GM21515 (cell line): ENCODE measurements around the gene PADI4.

Experiments used
- ATAC-seq: cut with Tn5 transposase; IDR thresholded peaks from one replicate; pipeline ENCODE4 v1.9.1; 2021; ENCODE audit not compliant: unreplicated experiment

PADI4 gene, protein sequence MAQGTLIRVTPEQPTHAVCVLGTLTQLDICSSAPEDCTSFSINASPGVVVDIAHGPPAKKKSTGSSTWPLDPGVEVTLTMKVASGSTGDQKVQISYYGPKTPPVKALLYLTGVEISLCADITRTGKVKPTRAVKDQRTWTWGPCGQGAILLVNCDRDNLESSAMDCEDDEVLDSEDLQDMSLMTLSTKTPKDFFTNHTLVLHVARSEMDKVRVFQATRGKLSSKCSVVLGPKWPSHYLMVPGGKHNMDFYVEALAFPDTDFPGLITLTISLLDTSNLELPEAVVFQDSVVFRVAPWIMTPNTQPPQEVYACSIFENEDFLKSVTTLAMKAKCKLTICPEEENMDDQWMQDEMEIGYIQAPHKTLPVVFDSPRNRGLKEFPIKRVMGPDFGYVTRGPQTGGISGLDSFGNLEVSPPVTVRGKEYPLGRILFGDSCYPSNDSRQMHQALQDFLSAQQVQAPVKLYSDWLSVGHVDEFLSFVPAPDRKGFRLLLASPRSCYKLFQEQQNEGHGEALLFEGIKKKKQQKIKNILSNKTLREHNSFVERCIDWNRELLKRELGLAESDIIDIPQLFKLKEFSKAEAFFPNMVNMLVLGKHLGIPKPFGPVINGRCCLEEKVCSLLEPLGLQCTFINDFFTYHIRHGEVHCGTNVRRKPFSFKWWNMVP

DNA sequence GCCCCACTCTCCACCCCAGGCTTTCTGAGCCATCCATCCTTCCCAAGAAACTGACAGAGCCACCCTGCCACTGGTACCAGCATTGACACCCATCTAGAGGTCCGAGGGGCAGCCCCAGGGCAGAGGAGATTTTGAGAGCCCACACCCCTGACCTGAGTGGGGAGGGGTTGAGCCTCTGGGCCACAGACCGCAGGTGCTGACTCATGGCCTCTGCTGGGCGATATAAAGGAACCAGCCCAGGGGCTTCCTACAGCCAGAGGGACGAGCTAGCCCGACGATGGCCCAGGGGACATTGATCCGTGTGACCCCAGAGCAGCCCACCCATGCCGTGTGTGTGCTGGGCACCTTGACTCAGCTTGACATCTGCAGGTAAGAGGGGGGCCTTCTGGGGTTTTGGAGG is at the start of gene PADI4:
Gene PADI4, plus strand, starts transcription at position 252 of the 400 bp plus-strand sequence. Its CDS starts 26 bp downstream, at position 278.
- no peak for ATAC-seq

DNA sequence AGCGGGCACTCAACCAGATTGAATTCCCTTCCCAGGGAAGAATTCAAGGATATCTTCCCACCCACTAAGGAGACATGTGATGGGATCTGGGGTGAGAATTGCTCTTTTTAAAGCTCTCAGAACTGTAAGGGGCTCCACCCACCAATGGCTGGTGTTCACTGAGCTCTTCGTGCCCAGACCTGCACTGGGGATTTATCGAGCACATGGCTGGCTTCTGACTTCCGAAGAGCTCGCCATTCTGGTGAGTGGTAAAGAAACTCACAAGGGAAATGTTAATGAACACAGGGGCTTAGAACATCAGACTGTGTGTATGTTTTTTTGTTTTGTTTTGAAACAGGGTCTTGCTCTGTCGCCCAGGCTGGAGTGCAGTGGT is 49.3 kb upstream of the PADI4 start:
- no peak for ATAC-seq

DNA sequence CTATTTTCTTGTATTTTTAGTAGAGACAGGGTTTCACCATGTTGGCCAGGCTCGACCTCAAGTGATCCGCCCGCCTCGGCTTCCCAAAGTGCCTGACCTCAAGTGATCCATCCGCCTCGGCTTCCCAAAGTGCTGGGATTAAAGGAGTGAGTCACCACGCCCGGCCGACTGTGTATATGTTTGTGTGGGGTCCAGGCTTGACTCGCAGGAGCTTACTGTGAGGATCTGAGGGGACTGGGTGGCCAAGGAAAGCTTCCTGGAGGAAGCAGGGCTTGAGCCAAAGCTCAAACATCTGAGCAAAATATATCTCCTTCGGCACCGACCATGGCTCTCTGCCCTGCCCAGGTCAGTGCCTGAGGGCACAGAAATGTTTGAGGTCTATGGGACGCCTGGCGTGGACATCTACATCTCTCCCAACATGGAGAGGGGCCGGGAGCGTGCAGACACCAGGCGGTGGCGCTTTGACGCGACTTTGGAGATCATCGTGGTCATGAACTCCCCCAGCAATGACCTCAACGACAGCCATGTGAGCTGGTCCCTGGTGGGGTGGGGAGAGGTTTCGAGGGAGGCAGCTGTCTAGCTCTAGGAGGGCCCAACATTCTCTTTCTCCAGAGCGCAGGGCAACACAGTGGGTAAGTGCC is 48.6 kb upstream of the PADI4 start:
- no peak for ATAC-seq

DNA sequence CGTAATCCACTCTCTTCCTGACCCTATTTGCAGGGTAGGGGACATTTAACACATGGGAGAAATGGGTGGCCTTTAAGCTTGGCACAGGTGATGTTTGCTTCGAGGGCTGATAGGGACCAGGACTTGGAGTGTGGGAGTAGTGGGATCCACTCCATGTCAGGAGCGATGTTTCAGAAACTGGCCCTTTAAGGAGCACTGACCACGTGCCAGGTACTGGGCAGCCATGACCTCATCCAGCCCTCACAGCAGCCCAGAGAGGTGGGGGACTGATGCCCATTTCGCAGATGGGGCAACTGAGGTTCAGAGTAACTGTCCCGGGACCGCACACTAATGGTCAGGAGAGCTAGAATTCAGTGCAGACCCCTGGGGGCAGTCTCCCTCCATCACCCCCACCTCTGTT is 47.7 kb upstream of the PADI4 start:
- ATAC-seq: no peak

DNA sequence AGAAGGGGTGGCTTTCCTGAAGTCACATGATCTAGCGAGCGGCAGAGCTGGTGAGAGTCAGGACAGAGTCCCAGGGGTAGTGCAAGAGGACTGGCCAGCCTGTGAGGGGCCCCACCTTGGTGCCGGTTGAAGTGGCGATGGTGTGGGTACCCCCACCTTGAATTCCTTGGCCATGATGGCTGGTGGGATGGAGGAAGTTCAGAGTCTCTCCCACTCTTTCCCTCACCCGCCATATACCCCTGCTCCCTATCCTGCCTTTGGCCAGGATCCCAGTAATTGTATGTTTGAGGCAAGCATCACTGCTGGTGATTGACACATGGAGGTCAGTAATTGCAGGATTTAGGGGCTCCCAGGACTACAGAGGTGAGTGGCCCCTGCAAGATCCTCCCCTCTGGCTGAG is 47.3 kb upstream of the PADI4 start:
- no peak for ATAC-seq

DNA sequence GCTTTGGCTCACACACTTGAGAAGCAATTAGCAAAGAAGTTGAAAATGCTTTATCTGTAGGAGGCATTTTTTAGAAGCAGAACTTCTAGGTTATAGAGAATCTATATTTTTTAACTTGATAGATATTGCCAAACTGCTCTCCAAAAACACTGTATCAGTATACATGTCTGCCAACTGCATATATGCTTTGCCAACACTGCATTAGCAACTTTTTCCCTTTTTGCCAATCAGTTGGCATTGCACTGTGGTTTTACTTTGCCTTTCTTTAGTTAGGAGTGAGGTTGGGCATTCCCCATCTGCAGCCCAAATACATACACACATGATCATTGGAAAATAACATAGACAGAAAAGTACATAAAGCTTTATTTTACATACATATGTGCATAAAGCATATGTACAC is 44.1 kb upstream of the PADI4 start:
- no peak for ATAC-seq

DNA sequence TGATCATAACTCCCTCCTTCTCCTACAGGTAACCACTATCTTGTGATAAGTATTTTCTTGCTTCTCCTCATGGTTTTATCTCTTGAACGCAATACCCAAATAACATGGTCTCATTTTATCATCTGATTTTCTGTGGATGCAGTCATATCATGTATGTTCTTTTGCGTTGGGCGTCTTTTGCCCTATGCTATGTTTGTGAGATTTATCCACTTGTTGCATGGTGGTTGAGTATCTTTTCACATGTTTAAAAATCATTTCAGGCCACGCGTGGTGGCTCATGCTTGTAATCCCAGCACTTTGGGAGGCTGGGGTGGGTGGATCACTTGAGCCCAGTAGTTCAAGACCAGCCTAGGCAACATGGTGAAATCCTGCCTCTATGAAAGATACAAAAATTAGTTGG is 43.5 kb upstream of the PADI4 start:
- no peak for ATAC-seq

DNA sequence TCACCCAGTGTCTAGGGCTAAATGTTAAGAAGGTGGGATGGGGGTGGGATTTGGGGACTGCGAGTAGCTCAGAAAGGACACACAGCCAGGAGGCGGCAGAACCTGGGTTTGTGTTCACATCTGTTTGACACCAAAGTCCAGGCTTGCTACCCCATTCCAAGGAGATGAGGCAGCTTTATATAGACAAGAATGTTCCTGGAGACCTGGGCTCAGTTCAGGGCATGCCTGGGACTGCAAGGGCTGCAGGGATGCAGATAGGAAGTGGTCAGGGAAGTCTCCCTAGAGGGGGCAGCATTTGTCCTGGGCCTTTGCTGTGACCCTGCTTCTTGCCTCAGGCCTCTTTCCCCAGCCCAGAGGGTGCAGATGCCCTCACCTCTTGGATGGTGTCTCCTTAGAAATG is 42.8 kb upstream of the PADI4 start:
- ATAC-seq: no peak

DNA sequence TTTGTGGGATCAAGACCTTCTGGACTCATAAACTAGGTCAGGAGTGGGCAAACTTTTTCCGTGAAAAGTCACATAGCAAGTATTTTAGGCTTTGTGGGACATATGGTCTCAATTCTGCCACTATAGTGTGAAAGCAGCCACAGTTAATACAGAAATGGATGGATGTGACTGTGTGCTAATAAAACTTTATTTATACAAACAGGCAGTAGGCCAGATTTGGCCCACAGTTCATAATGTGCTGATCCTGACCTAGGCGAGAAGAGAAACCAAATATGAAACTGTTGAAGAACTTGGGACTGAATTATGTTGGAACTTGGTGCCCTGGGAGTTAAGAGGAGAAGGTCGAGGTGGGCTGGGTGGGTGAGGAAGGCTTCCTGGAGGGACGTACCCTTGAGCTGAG is 42.0 kb upstream of the PADI4 start:
- no peak for ATAC-seq

DNA sequence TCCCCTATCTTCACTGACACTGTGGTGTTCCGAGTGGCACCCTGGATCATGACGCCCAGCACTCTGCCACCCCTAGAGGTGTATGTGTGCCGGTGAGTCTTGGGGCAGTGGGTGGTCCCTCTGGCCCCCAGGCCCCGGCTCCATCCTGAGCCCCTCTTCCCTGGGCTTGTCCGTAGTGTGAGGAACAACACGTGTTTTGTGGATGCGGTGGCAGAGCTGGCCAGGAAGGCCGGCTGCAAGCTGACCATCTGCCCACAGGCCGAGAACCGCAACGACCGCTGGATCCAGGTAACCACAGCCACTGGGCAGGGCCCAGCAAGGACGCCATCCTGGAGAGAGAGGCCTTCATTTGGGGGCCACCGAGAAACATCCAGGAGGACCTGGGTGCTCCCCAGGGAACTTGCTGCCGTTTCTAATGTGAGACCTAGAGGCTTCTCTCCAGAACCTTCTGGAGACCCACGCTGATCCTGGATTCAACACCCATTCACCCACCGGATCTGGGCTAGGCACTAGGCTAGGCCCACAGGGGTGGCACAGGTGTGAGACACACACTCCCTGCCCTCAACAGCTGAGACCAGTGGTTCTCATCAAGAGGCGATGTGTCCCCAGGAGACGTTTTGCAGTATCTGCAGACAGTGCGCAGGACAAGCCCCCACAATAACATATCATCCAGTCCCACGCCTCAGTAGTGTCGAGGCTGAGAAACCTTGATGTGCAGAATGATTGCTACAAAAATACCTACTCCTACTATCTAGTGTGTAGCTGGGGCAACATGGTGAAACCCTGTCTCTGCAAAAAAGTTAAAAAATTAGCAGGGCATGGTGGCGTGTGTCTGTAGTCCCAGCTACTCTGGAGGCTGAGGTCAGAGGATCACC is 36.9 kb upstream of the PADI4 start:
- no peak for ATAC-seq

DNA sequence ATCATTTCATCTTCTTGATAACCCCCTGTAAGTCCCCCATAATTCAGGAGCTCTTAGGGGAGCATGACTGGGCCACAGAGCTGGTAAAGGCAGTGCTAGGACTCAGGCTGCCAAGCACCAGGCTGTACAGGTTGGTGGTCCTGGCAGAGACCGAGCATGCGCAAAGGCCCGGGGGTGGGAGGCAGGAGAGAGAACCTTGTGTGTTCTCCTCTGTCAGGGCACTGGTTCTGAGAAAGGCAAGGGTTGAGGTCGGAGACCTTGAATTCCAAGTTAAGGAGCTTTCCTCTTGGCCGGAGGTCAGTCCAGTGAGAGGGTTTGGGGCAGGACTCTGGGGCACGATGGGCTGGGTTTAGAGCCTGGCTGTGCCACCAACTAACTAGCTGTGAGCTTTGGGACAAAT is 35.9 kb upstream of the PADI4 start:
- ATAC-seq: no peak

DNA sequence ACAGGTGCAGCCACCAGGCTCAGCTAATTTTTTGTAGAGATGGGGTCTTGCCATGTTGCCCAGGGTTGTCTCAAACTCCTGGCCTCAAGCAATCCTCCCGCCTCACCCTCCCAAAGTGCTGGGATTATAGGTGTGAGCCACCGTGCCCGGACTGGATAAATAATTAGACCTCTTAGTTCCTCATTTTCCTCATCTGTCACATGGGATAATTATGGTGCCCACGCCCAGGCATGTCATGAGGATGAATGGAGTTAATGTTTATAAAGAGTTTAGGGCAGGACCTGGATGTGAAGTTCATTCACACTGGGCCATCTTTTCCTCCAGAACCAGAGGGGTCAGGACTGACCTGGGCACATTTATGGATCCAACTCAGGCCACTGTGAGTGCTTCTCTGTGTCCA is 35.4 kb upstream of the PADI4 start:
- ATAC-seq: no peak

DNA sequence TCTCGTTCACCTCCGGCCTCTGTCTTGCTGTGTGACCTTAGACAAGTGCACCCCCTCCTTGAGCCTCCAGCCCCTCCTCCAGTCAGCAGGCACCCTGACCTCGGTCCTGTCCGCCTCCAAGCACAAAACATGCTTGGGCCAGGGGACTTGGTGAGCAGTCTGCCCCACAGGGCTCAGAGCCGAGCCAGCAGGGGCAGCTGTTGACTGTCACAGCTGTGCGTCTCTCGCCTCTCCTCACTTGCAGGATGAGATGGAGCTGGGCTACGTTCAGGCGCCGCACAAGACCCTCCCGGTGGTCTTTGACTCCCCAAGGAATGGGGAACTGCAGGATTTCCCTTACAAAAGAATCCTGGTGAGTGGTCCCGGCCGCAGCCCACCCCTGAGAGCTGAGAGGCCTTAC is 34.9 kb upstream of the PADI4 start:
- no peak for ATAC-seq

DNA sequence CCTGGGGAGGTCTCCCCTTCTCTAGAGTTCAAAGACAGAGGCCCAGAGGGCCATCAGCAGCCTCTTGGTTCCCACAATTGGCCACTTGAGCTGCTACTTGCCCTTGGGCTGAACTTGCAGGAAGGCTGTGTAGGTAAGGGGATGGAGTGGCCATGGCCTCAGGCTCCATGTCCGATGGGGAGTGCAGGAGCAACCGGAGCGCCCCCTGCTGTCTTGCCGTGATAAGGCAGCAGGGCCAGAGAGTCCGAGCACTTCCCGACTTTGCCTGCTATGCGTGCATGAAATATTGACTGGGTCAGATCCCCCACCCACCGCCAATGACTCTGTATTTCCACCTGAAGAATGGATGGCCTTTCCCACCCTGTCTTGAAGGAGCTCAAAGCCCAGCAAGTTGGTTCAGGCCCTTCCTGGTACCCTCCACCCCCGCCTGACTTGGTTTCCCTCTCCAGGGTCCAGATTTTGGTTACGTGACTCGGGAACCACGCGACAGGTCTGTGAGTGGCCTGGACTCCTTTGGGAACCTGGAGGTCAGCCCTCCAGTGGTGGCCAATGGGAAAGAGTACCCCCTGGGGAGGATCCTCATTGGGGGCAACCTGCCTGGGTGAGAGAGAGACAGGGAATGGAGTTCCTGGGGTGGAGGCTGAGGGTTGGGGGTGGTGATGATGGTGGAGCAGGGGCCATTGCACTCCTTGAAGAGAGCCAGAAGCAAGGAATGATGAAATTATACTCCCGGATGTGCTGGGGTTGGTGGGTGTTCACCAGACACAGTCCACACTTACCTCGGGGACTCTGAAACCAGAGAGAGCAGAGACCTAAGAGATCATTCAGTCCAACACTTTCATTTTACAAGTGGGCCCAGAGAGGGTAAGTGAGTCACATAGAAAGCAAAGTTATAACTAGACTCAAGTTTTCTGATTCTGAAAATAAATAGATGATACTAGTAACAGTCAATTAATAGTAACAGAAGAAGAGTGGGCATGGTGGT is 33.5 kb upstream of the PADI4 start:
- no peak for ATAC-seq

DNA sequence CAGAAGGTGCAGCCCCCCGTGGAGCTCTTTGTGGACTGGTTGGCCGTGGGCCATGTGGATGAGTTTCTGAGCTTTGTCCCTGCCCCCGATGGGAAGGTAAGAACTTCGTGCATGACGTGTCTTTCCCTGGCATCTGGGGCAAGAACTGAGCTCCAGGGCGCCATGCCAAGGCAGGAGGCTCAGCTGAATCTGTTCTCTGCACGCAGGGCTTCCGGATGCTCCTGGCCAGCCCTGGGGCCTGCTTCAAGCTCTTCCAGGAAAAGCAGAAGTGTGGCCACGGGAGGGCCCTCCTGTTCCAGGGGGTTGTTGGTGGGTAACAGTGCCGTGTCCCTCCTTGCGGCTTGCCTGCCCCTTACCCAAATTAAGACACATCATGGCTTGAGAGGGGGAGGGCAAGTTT is 31.4 kb upstream of the PADI4 start:
- no peak for ATAC-seq

DNA sequence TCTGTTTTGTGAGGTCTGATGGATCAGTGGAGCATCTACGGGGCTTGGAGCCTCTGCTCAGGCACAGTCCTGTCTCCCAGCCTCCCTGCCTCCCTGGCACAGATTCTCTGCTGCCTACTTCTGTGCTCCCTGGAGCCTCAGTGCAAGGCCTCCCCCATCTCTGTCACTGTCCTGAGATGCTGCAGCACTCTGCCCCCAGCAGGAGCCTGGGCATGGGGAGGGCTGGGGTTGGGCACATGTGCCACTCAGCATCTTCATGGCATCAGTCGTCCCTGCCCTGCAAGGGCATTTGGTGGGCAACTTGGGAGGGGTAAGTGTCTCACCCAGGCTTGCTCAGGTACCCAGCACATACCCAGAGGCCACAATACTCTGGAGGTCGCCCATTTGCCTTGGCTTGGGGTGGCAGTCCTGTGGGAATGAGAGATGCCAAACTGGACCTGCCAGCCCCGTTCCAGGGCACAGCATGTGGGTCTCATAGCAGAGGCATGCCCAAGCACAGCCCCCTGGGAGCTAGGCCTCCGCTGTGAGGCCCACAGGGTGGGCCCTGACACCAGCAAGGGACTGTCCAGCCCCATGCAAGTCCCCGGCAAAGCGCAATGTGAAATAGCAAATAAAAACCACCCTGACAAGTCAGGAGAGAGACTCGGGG is 30.4 kb upstream of the PADI4 start:
- no peak for ATAC-seq

DNA sequence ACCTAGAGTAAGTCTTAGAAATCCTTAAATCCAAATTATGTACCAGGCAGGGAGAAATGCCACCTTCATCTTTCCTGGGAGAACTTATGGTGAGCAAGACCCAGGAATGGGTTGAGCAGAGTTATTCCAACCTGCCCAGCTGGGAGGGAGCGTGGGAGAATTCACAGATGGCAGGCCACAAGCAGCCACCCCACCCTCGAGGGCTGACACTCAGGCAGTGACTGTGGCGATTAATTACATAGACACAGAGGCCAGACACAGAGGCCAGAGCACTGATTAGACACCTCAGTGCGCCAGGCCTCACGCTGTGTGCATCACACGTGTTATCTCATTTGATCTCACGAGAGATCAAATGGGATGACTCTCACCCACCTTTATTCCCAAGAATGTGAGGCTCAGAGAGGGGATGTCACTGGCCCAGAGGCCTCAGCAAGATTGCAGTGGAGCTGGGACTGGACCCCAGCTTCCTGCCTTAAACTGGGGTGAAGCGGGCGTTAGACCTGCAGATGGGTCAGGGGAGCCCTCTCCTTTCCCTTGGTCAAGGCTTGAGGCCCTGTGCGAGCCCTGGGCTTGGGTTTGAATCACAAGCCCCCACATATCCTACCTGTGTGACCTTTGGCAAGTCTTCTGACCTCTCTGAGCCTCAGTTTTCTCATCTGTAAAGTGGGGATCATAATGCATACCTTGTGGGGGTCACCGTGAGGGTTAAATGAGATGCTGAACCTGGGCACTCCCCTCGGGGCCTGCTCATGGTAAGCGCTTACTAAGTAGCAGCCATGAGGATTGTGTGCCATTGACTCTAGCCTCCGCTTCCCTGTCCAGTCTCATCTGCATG is 28.8 kb upstream of the PADI4 start:
- ATAC-seq: no peak

DNA sequence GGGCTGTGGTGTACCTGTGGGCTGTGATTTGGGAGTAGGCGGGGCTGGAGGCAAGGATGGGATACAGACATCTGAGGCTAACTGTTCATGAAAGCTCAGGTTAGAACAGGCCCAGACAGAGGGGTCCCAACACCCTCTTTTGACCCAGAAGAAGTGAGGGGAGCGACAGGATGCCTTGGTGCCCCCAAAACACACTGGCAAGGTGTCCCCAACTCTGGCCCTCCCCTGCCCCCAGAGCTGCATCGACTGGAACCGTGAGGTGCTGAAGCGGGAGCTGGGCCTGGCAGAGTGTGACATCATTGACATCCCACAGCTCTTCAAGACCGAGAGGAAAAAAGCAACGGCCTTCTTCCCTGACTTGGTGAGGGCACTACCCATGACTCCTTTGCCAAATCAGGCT is 27.6 kb upstream of the PADI4 start:
- no peak for ATAC-seq

DNA sequence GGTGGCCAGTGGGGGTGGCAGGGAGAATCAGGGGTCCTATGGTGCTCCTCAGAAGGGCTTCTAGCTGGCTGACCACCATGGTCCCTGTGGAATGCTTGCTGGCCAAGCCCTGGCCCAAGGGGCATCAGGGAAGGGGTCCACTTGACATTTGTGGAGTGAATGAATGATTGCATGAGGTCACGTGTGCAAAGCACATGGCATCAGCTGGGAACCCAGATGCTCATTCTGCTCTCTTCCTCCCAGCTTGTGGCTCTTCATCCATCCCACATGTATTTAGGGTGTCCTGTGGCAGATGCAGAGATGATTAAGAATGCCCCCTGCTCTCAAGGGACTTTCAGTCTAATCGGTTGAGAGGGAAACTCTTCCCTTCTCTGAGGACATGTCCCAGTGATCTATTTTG is 27.1 kb upstream of the PADI4 start:
- no peak for ATAC-seq
